Smooth muscle cell of the brain vasculature (primary cell): Measurements from ENCODE around the gene BRINP3.
A peak's percentile ranks its signal among the peaks of the same experiment; 100 is the strongest.

ENCODE experiments used
- DNase-seq: peaks from one replicate; pipeline ENCODE4 v3.0.0-alpha.2; 2012; ENCODE audit warnings: low read depth, low spot score

The BRINP3 gene

DNA sequence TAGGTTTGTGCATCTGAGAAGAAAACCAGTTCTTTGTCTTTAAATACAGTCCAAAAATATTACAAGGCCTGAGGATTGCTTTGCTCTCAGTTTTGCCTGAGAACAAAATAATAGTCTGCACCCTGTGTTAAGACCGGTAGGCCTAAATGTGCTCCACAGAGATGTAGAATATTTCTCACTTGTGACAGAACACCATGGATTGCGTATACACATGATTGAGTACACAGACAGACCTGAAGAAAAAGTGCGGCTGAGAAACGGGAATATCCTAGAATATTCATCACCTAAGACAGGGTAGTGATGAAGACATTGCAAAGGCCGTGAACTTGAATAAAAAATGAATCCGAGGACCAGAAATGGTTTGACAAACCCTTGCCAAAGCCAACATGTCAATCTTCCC is 155.4 kb downstream of the BRINP3 start:
- no peak for DNase-seq

DNA sequence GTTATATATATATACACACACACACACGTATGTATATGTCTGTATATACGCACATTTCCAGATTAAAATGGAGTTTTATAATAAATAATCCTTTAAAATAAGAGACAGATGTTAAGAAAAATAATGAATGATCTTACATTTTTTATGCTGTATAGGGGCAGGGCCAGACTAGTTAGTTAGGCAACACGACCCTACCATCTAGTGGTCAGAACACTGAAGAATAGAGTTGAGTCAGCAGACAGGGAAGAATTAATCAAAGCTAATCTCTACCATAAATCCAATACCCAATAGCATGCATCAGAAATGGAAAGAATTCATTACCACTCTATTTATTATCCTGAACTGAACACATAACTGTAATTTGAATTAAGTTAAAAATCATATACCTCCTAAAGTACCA is 156.7 kb downstream of the BRINP3 start:
- DNase-seq = peak; percentile 6

DNA sequence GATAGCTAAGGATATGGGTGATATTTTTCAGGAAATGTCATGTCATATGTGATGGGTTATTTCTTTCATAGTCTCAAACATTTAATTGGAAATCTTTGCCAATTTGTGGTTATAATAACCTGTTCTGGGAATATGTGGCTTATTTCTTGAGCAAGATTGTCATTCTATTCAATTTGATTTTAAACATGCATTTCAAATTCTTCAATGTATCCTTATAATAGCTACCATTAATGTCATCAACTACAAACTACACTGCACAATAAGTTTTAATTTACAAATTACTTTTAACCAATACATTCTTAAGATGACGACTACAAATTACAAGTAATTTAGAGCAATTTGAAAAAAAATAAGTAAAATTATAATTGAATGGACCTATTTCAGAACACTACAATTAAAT is 164.9 kb downstream of the BRINP3 start:
- DNase-seq = no peak

DNA sequence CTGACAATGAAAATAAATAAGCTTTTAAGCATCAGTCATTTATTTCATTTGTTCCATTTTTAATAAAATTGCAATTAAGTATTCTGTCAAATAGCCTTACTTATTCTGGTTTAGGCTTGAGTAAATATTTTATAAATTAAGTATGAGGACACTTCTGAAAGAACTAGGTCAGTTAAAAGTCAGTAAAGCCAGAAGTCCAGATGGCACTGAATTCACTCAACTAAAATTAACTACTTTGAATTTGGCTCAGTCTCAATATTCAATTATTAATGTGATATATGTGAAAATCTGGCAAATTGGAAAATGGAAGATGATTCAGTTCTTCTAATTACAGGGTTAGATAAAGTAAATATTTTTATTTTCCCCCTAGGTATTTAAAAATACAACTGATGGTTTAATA is 174.2 kb downstream of the BRINP3 start:
- DNase-seq = no peak

DNA sequence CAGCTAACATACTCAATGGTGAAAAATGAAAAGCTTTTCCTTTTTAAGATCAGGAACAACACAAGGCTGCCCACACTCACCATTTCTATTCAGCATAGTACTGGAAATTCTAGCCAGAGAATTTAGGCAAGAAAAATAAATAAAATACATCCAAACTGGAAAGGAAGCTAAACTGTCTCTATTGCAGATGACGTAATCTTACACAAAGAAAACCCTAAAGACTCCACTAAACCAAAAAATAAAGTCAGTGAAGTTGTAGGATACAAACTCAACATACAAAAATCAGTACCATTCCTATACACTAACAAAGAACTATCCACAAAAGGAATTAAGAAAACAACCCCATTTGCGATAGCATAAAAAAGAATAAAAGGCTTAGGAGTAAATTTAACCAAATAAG is 181.2 kb downstream of the BRINP3 start:
- no peak for DNase-seq

DNA sequence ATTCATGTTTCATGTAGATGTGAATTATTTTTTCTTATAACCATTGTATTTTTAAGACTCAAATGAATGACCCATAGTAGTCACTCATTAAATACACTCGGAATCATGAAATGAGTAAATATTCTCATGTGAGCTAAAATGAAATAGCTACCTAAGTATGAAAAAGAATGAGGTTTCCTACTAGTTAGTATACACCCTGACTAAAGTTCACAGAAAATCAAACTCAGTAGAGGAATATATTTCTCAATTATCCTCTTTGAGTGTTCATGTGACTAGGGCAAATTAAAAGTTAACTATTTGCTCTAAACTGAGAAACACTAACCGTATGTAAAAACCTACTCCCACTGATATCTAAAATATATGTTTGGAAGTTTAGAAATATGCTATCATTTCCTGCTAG is 187.8 kb downstream of the BRINP3 start:
- DNase-seq = no peak

DNA sequence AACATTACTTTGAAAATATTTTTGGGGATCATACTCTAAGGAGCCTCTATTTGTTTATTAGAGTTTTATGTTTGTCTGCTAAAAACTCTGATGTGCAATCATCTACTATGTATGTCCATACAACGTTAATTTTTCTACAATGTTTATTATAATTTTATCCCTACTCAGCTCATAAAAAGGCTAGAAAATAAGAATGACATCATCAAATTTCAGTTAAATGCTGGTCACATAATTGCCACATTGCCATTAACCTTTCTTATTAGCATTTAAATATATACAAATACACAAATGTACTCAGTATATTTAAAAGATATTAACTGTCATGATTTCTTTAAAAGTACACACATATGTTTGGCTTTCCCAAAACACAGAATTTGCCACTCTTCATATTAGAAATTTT is 191.6 kb downstream of the BRINP3 start:
- no peak for DNase-seq

DNA sequence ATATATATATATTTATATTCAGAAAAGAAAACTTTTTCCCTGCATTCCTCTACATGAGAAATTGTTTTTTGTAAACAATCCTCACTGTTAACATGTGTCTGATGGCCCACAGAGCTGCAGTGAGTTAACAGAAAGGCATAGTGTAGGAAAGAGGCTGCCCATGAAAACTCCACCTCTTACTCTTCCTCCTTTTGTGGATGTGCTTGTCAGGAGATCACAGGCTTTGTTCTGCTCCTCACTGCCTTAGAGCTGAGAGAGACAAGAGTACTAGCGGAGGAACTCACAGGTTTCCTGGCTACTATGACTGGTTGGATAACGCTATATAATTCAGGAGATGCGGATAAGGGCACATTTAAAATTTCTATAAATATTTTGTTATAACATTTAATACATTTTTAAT is 200.6 kb downstream of the BRINP3 start:
- no peak for DNase-seq

DNA sequence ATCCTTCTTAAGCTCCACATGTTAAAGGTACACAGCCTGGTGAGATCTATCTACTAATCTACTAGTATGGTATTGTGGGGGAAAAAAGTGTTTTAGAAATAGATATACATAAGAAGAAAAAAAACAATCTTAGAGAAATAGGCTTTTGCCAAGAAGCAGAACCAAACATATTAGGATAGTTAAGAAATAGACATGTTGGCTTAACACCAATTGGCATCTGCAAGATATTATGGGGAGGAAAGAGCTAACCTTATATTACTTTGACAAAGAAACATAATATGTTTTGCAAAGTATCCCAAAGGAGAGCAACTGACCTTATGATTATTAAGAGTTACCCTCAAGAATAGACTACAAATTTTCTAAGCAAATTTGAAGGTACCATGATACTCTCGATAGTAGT is 202.9 kb downstream of the BRINP3 start:
- DNase-seq = no peak

DNA sequence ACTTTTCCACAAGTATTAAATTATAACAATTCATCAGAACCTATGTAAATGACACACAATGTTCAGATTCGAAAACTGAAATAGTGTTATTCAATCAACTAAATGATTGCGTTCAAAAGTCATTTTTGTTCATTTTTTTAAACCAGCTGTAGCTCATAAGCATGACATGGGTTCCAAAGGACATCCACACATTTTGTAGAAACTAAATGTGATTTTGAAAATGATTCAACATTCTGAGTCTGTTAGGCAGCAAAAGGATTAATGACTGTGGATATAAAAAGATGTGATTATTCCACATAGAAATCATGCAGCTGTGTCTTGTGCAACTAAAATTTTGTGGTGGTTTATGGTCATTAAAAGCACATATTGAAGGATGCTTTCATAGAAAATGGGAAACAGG is 204.5 kb downstream of the BRINP3 start:
- DNase-seq = no peak

DNA sequence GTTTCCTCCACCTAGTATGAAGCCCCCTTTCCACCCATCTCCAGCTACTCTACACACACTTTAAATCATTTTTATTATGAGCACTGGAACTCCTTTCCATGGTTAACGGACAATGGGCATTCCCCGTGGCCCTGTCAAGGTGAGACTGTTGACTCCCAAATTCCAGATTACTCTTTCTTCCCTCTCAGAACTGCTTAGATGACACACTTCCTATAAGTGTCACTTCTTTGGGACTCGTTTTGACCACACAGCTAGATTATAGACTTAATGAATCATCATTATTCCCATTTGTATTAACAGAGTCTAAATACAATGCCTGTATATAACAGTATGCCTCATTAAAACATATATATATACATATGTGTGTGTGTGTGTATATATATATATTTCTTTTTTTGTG is 215.1 kb downstream of the BRINP3 start:
- DNase-seq = no peak

DNA sequence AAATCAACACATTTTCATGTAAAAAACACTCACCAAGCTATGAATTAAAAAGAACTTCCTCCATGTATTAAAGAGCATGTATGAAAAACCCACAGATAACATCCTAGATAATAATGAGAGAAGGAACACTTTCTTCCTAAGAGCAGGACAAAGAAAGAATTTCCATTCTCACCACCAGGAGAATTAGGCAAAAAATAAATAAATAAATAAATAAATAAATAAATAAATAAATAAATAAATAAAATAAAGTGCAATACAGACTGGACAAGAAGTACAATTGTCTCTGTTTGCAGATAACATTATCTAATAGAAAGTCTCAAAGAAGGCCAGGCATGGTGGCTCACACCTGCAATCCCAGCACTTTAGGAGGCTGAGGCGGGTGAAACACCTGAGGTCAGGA is 218.2 kb downstream of the BRINP3 start:
- DNase-seq = no peak

DNA sequence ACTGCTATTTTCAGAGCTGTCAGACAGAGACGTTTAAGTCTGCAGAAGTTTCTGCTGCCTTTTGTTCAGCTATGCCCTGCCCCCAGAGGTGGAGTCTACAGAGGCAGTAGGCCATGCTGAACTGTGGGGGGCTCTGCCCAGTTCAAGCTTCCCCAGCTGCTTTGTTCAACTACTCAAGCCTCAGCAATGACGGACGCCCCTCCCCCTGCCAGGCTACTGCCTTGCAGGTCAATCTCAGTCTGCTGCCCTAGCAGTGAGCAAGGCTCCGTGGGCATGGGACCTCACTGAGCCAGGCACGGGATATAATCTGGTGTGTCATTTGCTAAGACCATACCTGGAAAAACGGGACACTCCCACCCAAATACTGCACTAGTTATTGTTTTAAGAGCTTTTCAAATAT is 219.7 kb downstream of the BRINP3 start:
- no peak for DNase-seq

DNA sequence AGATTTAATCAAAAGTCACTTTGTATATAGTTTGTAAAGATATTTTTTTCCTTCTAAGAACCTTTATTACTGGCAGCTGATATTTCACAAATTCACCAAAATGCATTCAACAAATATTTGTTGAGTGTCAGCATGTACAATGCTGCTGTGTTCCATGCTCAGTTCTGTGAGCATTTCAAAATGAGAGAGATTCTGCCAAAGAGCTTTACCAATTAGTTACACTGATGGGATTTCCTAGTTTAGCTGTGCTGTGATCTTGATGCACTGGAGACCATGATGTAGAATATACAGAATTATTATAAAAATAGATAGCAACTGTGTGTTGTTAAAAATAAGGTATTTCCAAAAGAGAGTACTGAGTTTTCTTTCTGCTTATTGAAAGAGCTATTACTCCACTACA is 225.6 kb downstream of the BRINP3 start:
- no peak for DNase-seq

DNA sequence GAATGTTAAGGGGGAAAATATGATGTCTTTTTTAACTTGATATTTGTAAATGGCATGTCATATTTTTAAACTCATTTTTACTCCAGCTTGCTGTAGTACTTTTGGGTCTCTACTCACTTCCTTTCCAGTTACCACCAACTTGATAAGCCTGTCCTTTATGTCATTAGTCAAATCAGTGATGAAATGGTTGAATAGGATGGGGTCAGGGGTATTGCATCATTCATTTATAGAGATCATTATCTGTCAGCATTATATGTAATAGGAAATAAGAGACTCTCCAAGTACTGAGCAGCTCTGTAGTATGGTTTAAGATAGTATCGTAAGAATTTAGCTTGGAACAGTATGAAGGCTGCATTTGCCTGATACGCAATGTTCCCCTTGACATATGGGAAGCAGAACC is 227.3 kb downstream of the BRINP3 start:
- no peak for DNase-seq

DNA sequence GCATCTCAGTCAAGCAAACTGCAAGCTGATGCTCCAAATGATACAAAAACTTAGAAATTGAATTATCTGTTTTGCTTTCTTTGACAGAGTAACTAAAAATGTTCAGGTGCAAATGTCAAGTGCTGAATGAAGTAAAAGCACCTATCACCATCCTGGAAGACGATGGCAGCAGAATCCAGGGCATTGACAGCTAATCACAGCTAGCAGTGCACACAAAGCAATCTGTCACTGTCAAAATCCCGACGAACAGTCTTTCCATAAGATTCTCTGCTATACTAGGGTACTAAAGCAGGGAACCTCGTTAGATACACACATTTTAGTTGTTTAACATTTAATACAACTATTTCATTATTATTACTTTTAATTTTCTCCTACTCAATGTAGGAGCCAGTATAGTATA is 233.3 kb downstream of the BRINP3 start:
- DNase-seq = no peak

DNA sequence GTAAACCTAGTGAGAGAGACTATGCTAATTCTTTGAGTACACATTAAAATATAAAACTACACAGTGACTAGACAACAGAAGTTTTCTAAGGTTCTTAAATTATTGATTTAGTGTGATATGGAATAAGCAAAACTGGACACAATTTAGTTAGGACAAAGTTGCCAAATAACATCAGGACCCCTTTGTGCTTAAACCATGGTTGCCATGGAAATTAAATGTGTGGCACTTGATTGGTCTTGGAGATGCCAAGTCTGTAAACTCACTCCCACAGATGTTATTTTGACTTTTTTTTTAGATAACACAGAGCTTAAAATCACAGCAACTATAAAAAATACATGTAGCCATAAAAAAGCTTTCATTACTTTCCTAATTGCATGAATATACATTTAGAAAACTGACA is 234.6 kb downstream of the BRINP3 start:
- no peak for DNase-seq

DNA sequence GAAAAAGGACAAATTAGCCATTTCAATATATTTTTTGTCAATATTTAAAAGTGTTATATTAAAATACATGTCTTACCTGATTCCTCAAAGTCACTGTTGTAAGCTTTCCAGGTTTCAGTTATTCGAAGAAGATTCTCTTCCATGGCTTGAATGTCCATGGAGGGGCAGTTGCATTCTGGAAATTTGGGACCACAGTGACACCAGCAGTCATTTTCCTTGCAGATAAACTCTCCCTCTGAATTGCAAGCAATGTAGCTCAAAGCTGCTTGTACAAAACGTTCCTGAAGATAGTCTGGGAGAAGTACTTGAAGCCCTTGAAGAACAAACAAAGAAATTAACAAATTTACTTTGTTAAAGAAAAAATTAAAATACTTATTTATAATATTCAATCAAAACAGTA is 251.7 kb downstream of the BRINP3 start:
- DNase-seq = no peak

DNA sequence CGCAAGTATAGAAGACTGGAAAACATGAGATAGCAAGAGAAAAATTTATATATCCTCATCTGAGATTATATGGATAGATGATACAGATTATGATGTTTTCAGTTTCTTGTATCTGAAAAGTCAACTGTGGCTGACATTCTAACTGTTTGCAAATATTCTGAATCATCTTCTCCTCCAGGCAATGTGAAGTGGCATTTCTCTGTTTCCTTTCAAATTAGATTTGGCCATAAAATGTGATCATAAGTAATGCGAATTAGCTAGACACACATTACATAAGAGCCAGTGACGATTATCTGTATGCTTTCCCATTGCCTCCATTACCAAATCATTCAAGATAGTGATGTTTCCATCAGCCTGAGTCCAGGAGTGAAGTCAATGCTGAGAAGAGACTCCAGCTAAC is 265.2 kb downstream of the BRINP3 start:
- no peak for DNase-seq

DNA sequence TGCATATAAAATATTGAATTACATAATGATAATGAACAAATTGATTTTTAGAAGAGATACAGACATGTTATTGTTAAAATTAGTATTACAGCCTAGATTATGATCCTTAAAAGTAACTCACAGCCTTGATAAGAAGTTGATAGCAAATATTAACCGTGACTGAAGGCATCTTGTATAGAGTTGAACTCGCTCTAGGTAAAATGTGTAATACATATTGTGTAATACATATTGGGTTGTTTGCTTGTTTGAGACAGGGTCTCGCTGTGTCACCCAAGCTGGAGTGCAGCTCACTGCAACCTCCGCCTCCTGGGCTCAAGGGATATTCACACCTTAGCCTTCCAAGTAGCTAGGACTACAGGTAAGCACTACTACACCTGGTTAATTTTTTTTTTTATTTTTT is 269.9 kb downstream of the BRINP3 start:
- no peak for DNase-seq

DNA sequence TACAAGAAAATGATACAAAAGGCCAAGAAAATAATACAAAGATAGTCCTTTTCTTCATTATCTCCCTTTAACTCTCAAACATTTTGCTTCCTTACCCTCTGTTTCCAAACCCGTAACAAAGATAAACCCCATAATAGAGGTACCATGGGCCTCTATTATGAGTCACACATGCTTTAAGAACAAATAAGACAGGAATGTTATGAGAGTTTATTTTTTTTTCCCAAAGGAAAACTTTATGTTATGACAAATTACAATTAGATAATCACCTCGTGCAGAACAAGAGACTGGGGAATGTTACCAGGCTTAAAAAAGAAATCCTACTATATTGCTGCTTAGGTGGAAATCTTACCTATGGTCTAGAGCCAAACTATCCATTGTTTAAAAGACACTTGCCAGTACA is 272.0 kb downstream of the BRINP3 start:
- no peak for DNase-seq

DNA sequence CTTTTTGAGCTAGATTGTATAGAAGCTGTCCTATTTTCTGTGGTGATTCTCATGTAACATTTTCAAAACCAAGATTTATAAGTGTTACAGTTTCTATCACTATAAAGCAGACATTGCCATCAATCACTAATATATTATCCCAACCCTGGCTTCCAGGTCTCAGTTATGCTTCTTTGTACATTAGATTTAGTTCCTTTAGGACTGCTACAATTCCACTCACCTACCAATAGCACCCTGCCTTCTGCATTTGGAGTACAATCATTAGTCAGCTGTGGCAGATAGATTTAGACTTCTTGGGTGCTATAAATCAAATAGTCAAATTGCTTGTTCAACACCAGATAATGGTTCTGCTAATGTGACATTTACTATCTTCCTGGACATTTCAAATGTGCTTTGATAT is 281.6 kb downstream of the BRINP3 start:
- no peak for DNase-seq

DNA sequence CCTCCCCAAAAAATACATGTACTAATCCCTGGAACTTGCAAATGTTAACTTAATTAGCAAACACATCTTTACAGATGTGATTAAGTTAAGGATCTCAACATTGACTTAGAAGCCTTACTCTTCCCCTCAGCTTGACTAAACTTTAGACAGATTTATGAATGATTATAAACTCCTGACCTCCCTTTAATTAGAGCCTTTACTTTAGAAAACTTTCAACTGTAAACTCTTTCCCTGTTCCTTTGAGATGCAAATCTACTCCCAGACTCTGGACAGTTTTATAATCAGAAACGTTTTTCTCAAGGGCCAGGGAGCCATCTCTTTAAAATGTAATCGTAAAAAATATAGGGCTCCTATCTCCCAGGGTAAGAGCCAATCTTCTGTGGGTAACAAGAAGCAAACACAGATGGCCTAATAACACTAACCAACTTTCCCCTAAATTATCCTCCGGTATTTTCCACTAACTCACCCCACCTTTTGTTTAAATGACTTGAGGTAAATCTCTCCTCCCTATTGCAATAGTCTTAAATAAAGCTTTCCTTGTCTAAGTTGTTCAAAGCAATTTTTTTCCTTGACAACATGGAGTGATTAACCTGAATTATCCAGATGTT is 284.1 kb downstream of the BRINP3 start:
- DNase-seq = no peak

DNA sequence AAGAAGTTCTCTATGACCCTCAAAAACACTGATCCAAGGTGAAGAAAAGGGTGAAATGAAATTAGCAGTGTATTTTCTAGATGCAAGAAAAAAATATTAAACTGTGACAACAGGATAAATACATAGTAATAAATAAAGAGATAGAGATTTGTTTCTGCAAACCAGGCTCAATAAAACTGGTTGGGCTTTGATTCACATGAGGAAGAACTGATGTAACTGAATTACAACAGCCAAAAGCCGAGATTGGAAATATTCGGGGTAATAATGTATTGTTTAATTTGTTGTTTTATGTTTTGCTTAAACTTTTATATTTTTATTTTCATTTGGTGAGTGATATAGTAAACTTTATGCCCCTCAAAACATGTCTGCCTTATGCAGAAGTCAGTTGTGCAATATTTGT is 285.0 kb downstream of the BRINP3 start:
- DNase-seq = no peak

DNA sequence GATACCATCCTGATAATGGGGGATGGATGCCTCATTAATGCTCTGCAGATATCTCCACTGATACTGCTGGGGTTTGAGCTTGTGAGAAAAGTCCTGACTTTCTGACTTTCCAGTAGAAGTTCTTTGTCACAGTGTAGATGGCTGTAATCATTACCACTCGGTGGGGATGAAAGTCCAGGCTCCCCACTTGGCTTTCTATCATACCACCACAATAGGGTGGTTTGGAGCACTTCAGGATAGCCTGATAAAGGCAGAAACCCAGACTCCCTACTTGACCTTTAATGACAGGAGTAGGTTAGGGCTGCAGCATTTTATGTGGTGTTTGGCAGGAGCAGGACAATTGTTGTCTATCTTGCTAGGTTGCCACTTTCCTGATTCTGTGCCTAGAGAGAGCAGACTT is 294.1 kb downstream of the BRINP3 start:
- DNase-seq = no peak
